ENCODE data around the gene MAPK12.

Gene MAPK12

GRCh38 chr22:50246242-50247175 lies 15.0 kb downstream of the MAPK12 start:
- DNase-seq (ENCODE audit: low read depth): no peak
- TF ChIP-seq CTCF (conservative IDR thresholded peaks at IDR 0.05; ENCODE audit: low read depth, low read length): no peak
- H3K4me3 ChIP-seq (ENCODE audit: low read depth, low read length): no peak overlapping the region

- DNase-seq (ENCODE audit: low read depth): no peak
- TF ChIP-seq CTCF (conservative IDR thresholded peaks at IDR 0.05; ENCODE audit: low read depth, low read length): no peak
- H3K4me3 ChIP-seq (ENCODE audit: low read depth, low read length): peak overlapping the region; percentile 99
These were observed 16.0 kb downstream of the MAPK12 start for GRCh38 chr22:50245214-50246072.

GRCh38 chr22:50244420-50245213 lies 16.9 kb downstream of the MAPK12 start, which contains the start of gene TUBGCP6:
Gene TUBGCP6, minus strand, starts transcription at chr22:50245023. Its CDS starts 564 bp downstream, at chr22:50244459.
- peak; percentile 92 for DNase-seq (ENCODE audit: low read depth)
- TF ChIP-seq CTCF (conservative IDR thresholded peaks at IDR 0.05; ENCODE audit: low read depth, low read length): peak; percentile 29
- peak within 1 kb of the TSS; percentile 99 for H3K4me3 ChIP-seq (ENCODE audit: low read depth, low read length)

GRCh38 chr22:50243685-50244419 lies 17.6 kb downstream of the MAPK12 start:
- peak overlapping the region; percentile 99 for H3K4me3 ChIP-seq (ENCODE audit: low read depth, low read length)
- DNase-seq (ENCODE audit: low read depth): peak; percentile 21
- TF ChIP-seq CTCF (conservative IDR thresholded peaks at IDR 0.05; ENCODE audit: low read depth, low read length): no peak

- no peak for TF ChIP-seq CTCF (conservative IDR thresholded peaks at IDR 0.05; ENCODE audit: low read depth, low read length)
- H3K4me3 ChIP-seq (ENCODE audit: low read depth, low read length): peak overlapping the region; percentile 37
- no peak for DNase-seq (ENCODE audit: low read depth)
These were observed 19.0 kb downstream of the MAPK12 start for GRCh38 chr22:50242406-50242949.

Data from choroid plexus epithelial cell (primary cell).